HL-60/S4 treated with retinoic acid at 250 ng/mL for 4 days and 3 days (cell line): Measurements from ENCODE around the gene ZNF667.

Experiments
- in situ Hi-C: fragments of 300-500 bp; cut with MboI; formaldehyde crosslinking; loops from 2 replicates; pipeline ENCODE4 v1.7.0; 2022; ENCODE audit warnings: low sequenced_read_pairs

The ZNF667 gene

GRCh38 chr19:56393119-56394012 lies 83.8 kb downstream of the ZNF667 start, which contains the start of gene ZNF582:
Gene ZNF582, minus strand, starts transcription at chr19:56393534. Its CDS starts 1,782 bp downstream, at chr19:56391752.
- in situ Hi-C loops = no loop called here
